MM.1S (cell line): ENCODE data around the gene MACROD2.

ENCODE experiments used
- DNase-seq: peaks from one replicate; pipeline ENCODE4 v3.0.0-alpha.2; 2015
- H2AFZ ChIP-seq: fragments of 300-600 bp; sonication (generic); 2 replicates; pipeline ENCODE4 v1.6.0; 2016; ENCODE audit warnings: antibody characterized with exemption, low read length
- H3F3A ChIP-seq: fragments of 300-600 bp; sonication (generic); 2 replicates; pipeline ENCODE4 v1.6.1; 2016; ENCODE audit warnings: mild to moderate bottlenecking, antibody characterized with exemption, low read length, moderate library complexity, mixed read lengths; ENCODE audit not compliant: insufficient read depth
- H3K27ac ChIP-seq: fragments of 300-600 bp; sonication (generic); 2 replicates; pipeline ENCODE4 v1.5.1; 2016; ENCODE audit warnings: mild to moderate bottlenecking, low read length
- H3K27me3 ChIP-seq: fragments of 300-600 bp; sonication (generic); replicated peaks from 2 replicates; pipeline ENCODE4 v1.6.0; 2016; ENCODE audit warnings: low read length; ENCODE audit not compliant: insufficient read depth
- H3K36me3 ChIP-seq: fragments of 300-600 bp; sonication (generic); replicated peaks from 2 replicates; pipeline ENCODE4 v1.6.1; 2016; ENCODE audit warnings: mild to moderate bottlenecking, low read length, mixed read lengths; ENCODE audit not compliant: insufficient read depth
- H3K4me1 ChIP-seq: fragments of 300-600 bp; sonication (generic); 2 replicates; pipeline ENCODE4 v1.6.1; 2016; ENCODE audit warnings: low read length, mixed read lengths
- H3K4me2 ChIP-seq: fragments of 300-600 bp; sonication (generic); 2 replicates; pipeline ENCODE4 v1.6.0; 2016; ENCODE audit warnings: low read depth, low read length
- H3K4me3 ChIP-seq: fragments of 300-600 bp; sonication (generic); 2 replicates; pipeline ENCODE4 v1.5.1; 2016; ENCODE audit warnings: low read length, mixed read lengths
- H3K79me2 ChIP-seq: fragments of 300-600 bp; sonication (generic); 2 replicates; pipeline ENCODE4 v1.6.1; 2016; ENCODE audit warnings: mixed run types, low read length, mixed read lengths
- H3K9ac ChIP-seq: fragments of 300-600 bp; sonication (generic); 2 replicates; pipeline ENCODE4 v1.6.1; 2016; ENCODE audit warnings: low read length, mixed read lengths
- H3K9me2 ChIP-seq: fragments of 300-600 bp; sonication (generic); replicated peaks from 2 replicates; pipeline ENCODE4 v1.6.1; 2016; ENCODE audit warnings: mild to moderate bottlenecking, low read length, mixed read lengths; ENCODE audit not compliant: insufficient read depth
- H3K9me3 ChIP-seq: fragments of 300-600 bp; sonication (generic); replicated peaks from 2 replicates; pipeline ENCODE4 v1.6.1; 2016; ENCODE audit warnings: mild to moderate bottlenecking, low read length, mixed read lengths; ENCODE audit not compliant: insufficient read depth
- H4K20me1 ChIP-seq: fragments of 300-600 bp; sonication (generic); 2 replicates; pipeline ENCODE4 v1.6.1; 2016; ENCODE audit warnings: mild to moderate bottlenecking, low read length, moderate library complexity, mixed read lengths; ENCODE audit not compliant: insufficient read depth
- CTCF ChIP-seq: fragments of 300-600 bp; sonication (generic); IDR thresholded peaks from 2 replicates; pipeline ENCODE4 v1.5.1; 2016; ENCODE audit warnings: antibody characterized with exemption, low read length, mixed read lengths
- EZH2 ChIP-seq: fragments of 300-600 bp; sonication (generic); optimal IDR thresholded peaks from 2 replicates; pipeline ENCODE3; 2017; ENCODE audit warnings: low read depth, mild to moderate bottlenecking, antibody characterized with exemption, low read length, mixed read lengths
- EZH2phosphoT487 ChIP-seq: fragments of 300-600 bp; sonication (generic); IDR thresholded peaks from 2 replicates; pipeline ENCODE4 v1.6.1; 2018; ENCODE audit warnings: antibody characterized with exemption, low read length

MACROD2 gene

GRCh38 chr20:15656124-15656523 is 1660.8 kb downstream of the MACROD2 start:
- Histone ChIP-seq H3F3A (no peaks in the 10 kb centered on the region), H3K27me3 (no peaks in the 10 kb centered on the region), H3K4me3 (no peak overlapping the region), H3K4me1 (no peaks in the 10 kb centered on the region), H2AFZ (no peak overlapping the region), H3K9me3 (no peaks in the 10 kb centered on the region), H3K9ac (no peak overlapping the region), H3K36me3 (no peaks in the 10 kb centered on the region), H3K27ac (no peak overlapping the region), H3K4me2 (no peak overlapping the region), H4K20me1 (no peaks in the 10 kb centered on the region), H3K79me2 (no peaks in the 10 kb centered on the region), H3K9me2 (no peaks in the 10 kb centered on the region)
- DNase-seq = no peak
- TF ChIP-seq CTCF = no peak

DNA sequence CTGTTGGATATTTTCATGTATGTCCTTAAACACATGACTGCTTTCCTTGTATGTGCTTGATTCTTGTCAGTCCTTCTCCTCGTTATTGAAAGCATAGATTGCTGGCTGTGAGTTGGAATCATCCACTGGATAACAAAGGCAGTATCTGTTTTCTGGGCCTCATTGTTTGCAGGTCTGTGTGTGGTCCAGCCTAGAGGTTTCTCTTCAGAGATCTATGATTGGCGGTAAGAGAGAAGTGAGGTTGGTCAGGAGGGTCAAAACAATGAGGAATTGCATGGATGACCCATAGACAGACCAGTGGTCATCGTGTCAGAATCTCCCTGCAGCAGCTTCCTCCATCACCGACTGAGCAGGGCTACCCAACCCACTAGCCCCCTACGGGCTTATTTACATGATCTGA is 1663.0 kb downstream of the MACROD2 start:
- no peaks in the 10 kb centered on the region for H3K9me2 ChIP-seq

GRCh38 chr20:15673206-15673605 is 1677.9 kb downstream of the MACROD2 start:
- Histone ChIP-seq H3K79me2 (no peaks in the 10 kb centered on the region), H3K9me2 (no peaks in the 10 kb centered on the region), H2AFZ (no peak overlapping the region), H3K36me3 (no peaks in the 10 kb centered on the region), H3F3A (no peaks in the 10 kb centered on the region), H3K4me3 (no peak overlapping the region), H3K27ac (no peak overlapping the region), H3K27me3 (no peaks in the 10 kb centered on the region), H3K4me2 (no peak overlapping the region), H3K9me3 (no peaks in the 10 kb centered on the region), H4K20me1 (no peaks in the 10 kb centered on the region), H3K4me1 (no peaks in the 10 kb centered on the region), H3K9ac (no peak overlapping the region)
- TF ChIP-seq EZH2 (no peak), CTCF (no peak), EZH2phosphoT487 (no peak)
- DNase-seq = no peak

More for the DNA sequence above, 1663.0 kb downstream of the MACROD2 start:
- no peak overlapping the region for H3K9ac ChIP-seq
- no peaks in the 10 kb centered on the region for H3K79me2 ChIP-seq
- H3K4me1 ChIP-seq = no peaks in the 10 kb centered on the region
- no peak for DNase-seq
- H3K4me2 ChIP-seq = no peak overlapping the region
- H4K20me1 ChIP-seq = no peaks in the 10 kb centered on the region
- H2AFZ ChIP-seq = no peak overlapping the region
- H3K9me3 ChIP-seq = no peaks in the 10 kb centered on the region
- TF ChIP-seq CTCF (no peak), EZH2phosphoT487 (no peak), EZH2 (no peak)
- H3K27ac ChIP-seq = no peak overlapping the region
- H3K4me3 ChIP-seq = no peak overlapping the region
- no peaks in the 10 kb centered on the region for H3K27me3 ChIP-seq
- H3F3A ChIP-seq = no peaks in the 10 kb centered on the region
- H3K36me3 ChIP-seq = no peaks in the 10 kb centered on the region
